HG02938 (cell line): ENCODE results near the gene ICOSLG.
A peak's percentile ranks its signal among the peaks of the same experiment; 100 is the strongest.
"Not testable (repeated sequence)": the region's sequence is repeated elsewhere in the genome, so short reads cannot be mapped to it uniquely, and the experiment has no call there.

Experiments used
- ATAC-seq: cut with Tn5 transposase; IDR thresholded peaks from one replicate; pipeline ENCODE4 v1.9.1; 2021; ENCODE audit warnings: mild to moderate bottlenecking, moderate library complexity; ENCODE audit not compliant: unreplicated experiment

ICOSLG gene

GRCh38 chr21:44240842-44241241, at the start of gene ICOSLG:
Gene ICOSLG (minus strand): TSS chr21:44240943. CDS start chr21:44240817, 126 bp downstream.
- ATAC-seq: peak; percentile 43

GRCh38 chr21:44289381-44290010, 48.8 kb upstream of the ICOSLG start:
- no peak for ATAC-seq

- ATAC-seq: no peak
Observed at GRCh38 chr21:44288251-44289110, 47.7 kb upstream of the ICOSLG start.

- no peak for ATAC-seq
Observed at GRCh38 chr21:44286716-44287632, 46.2 kb upstream of the ICOSLG start.

- no peak for ATAC-seq
Observed at GRCh38 chr21:44286086-44286715, 45.5 kb upstream of the ICOSLG start.

- ATAC-seq: no peak
Observed at GRCh38 chr21:44285138-44285992, 44.6 kb upstream of the ICOSLG start, which contains the start of gene AIRE. Gene AIRE (plus strand): TSS chr21:44285876. CDS start chr21:44286007, 131 bp downstream.

GRCh38 chr21:44283948-44284347, 43.2 kb upstream of the ICOSLG start:
- ATAC-seq: no peak

- ATAC-seq: not testable (repeated sequence)
Observed at GRCh38 chr21:44283211-44283785, 42.6 kb upstream of the ICOSLG start.

GRCh38 chr21:44282370-44282769, 41.6 kb upstream of the ICOSLG start:
- ATAC-seq: no peak

- ATAC-seq: no peak
Observed at GRCh38 chr21:44281801-44282200, 41.1 kb upstream of the ICOSLG start.

- ATAC-seq: no peak
Observed at GRCh38 chr21:44279354-44280260, 38.9 kb upstream of the ICOSLG start.

GRCh38 chr21:44275041-44275440, 34.3 kb upstream of the ICOSLG start:
- no peak for ATAC-seq

- no peak for ATAC-seq
Observed at GRCh38 chr21:44273046-44273445, 32.3 kb upstream of the ICOSLG start.

GRCh38 chr21:44272284-44272858, 31.6 kb upstream of the ICOSLG start:
- no peak for ATAC-seq

GRCh38 chr21:44271558-44272283, 31.0 kb upstream of the ICOSLG start:
- ATAC-seq: no peak

GRCh38 chr21:44269090-44269489, 28.3 kb upstream of the ICOSLG start:
- ATAC-seq: no peak

GRCh38 chr21:44267655-44268142, 27.0 kb upstream of the ICOSLG start:
- no peak for ATAC-seq
